GM23338 (cell line): ENCODE results near the gene GRK5.

Source experiments
- CTCF ChIP-seq, 2 experiments: fragments of 200-600 bp in 1 of 2; sonication (generic) in 1 of 2; conservative IDR thresholded peaks; 2 replicates each; pipeline versions ENCODE4 v1.5.1 to v1.6.1; 2016 to 2017; ENCODE audit warnings: antibody characterized with exemption in 2 of 2, low read depth in 2 of 2, mild to moderate bottlenecking in 2 of 2, moderate library complexity in 1 of 2
- EZH2 ChIP-seq: fragments of 200-600 bp; sonication (generic); IDR thresholded peaks from one replicate; pipeline ENCODE4 v1.8.0; 2017; ENCODE audit warnings: antibody characterized with exemption, mild to moderate bottlenecking, low read depth; ENCODE audit not compliant: unreplicated experiment
- EZH2phosphoT487 ChIP-seq: fragments of 200-600 bp; sonication (generic); IDR thresholded peaks from one replicate; pipeline ENCODE4 v1.8.1; 2018; ENCODE audit warnings: antibody characterized with exemption; ENCODE audit not compliant: unreplicated experiment
- NANOG ChIP-seq: IDR thresholded peaks from 2 replicates; pipeline ENCODE4 v1.6.1; 2016; ENCODE audit warnings: antibody characterized with exemption, borderline replicate concordance
- POLR2AphosphoS5 ChIP-seq: IDR thresholded peaks from 2 replicates; pipeline ENCODE4 v1.6.1; 2016; ENCODE audit warnings: antibody characterized with exemption, low read depth
- REST ChIP-seq: IDR thresholded peaks from one replicate; pipeline ENCODE4 v1.6.1; 2018; ENCODE audit warnings: antibody characterized with exemption; ENCODE audit not compliant: unreplicated experiment
- ZNF331 ChIP-seq: fragments of 250-450 bp; sonication (Bioruptor Pico); IDR thresholded peaks from 2 replicates; pipeline ENCODE4 v1.5.0; 2020; ENCODE audit warnings: low read depth, mild to moderate bottlenecking, moderate library complexity
- TF ChIP-seq, protein P1 (sequence below): IDR thresholded peaks from 2 replicates; pipeline ENCODE4 v1.6.1; 2016; ENCODE audit warnings: antibody characterized with exemption

DNA sequence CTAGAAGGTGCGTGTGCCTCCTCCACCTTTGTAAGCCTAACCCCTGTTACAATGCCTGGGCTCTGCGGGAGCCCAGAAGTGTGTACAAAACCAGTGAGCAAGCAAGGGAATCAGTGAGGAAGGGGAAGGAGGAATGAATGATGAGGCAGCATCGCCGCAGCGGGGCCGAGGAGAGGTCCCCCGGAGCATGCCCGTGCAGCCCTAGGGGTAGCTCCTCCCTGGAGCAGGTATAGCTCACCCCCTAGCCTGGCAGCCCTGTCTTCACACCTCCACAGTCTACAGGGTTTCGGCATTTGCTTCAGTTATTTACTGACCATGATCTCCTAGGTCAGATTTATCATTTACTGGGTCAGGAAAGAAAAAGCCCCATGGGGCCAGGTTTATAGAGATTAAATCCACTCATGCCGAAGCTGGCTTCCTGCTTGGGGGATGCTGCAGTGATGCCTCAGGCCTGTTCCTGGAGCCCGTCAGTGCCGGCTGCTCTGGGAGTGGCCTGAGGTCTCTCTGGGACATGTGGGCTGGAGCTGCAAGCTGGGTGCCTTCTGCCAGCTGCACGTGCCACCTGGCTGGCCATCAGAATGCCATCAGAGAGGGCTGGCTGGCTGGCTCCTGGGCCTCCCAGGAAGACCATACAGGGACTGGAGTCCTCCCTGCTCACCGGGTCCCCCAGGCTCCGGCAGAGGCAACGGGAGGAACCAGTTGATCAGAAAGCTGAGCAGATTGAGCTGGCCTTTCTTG is 138.9 kb downstream of the GRK5 start:
- TF ChIP-seq REST (no peak), EZH2 (no peak), CTCF (conservative IDR thresholded peaks at IDR 0.05; ENCODE audit: low read depth in 2 of 2) (no peak), EZH2phosphoT487 (no peak), NANOG (no peak), POLR2AphosphoS5 (no peak), ZNF331 (CRISPR knock-in tag) (no peak)
- TF ChIP-seq, protein P1, sequence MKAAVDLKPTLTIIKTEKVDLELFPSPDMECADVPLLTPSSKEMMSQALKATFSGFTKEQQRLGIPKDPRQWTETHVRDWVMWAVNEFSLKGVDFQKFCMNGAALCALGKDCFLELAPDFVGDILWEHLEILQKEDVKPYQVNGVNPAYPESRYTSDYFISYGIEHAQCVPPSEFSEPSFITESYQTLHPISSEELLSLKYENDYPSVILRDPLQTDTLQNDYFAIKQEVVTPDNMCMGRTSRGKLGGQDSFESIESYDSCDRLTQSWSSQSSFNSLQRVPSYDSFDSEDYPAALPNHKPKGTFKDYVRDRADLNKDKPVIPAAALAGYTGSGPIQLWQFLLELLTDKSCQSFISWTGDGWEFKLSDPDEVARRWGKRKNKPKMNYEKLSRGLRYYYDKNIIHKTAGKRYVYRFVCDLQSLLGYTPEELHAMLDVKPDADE, result no peak
